ENCODE results near the gene COA7. TPM values are rescaled to one million over a fixed set of nuclear protein-coding genes. Genes with fewer than 3 reads are reported as not detected.

Gene COA7
- total RNA-seq, 1 experiment from 2014 or later, result 14.0 TPM

GRCh38 chr1:52658795-52659194 lies 39.4 kb downstream of the COA7 start:
- DNase-seq (ENCODE audit: low read depth, low spot score), result no peak
- in situ Hi-C loops (cut with HindIII; ENCODE audit: low pct_unique_long_range_greater_than_20kb, low sequenced_read_pairs), result no loop called here

DNA sequence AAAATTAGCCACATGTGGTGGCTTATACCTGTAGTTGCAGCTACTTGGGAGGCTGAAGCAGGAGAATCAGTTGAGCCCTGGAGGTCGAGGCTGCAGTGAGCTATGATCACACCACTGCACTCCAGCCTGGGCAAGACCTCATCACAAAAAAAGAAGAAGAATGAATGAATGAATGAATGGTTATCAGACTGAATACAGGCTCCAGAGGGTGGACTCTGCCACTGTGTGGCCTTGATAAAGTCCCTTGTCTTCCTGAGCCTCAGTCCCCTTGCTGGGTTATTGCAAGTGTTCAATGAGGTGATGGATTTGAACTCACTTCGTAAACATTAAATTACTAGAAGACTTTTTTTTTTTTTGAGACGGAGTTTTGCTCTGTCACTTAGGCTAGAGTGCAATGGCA lies 40.4 kb downstream of the COA7 start:
- no peak for DNase-seq (ENCODE audit: low read depth, low spot score)
- in situ Hi-C loops (cut with HindIII; ENCODE audit: low pct_unique_long_range_greater_than_20kb, low sequenced_read_pairs), result no loop called here

- no peak for DNase-seq (ENCODE audit: low read depth, low spot score)
- in situ Hi-C loops (cut with HindIII; ENCODE audit: low pct_unique_long_range_greater_than_20kb, low sequenced_read_pairs), result no loop called here
These were observed 44.1 kb downstream of the COA7 start for GRCh38 chr1:52654063-52654462.

DNA sequence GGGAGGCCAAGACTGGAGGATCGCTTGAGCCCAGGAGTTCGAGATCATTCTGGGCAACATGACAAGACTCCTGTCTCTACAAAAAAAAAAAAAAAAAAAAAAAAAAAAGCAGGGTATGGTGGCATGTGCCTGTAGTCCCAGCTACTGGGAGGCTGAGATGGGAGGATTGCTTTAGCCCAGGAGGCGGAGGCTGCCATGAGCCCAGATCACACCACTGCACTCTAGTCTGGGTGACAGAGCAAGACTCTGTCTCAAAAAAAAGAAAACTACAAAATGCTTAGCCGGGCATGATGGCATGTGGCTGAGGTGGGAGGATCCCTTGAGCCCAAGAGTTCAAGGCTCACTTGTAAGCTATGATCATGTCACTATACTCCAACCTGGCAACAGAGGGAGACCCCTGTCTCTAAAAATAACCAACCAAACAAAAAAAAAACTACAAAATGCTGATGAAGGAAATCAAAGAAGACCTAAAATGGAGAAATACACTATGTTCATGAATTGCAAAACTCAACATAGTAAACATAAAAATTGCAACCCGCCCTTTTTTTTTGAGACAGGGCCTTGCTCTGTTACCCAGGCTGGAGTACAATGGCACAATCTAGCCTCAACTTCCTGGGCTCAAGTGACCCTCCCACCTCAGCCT lies 44.8 kb downstream of the COA7 start:
- in situ Hi-C loops (cut with HindIII; ENCODE audit: low pct_unique_long_range_greater_than_20kb, low sequenced_read_pairs), result no loop called here
- no peak for DNase-seq (ENCODE audit: low read depth, low spot score)

- in situ Hi-C loops (cut with HindIII; ENCODE audit: low pct_unique_long_range_greater_than_20kb, low sequenced_read_pairs), result no loop called here
- peak; percentile 28 for DNase-seq (ENCODE audit: low read depth, low spot score)
These were observed 46.2 kb downstream of the COA7 start for GRCh38 chr1:52651904-52652303.

GRCh38 chr1:52645261-52645660 lies 52.9 kb downstream of the COA7 start:
- DNase-seq (ENCODE audit: low read depth, low spot score), result no peak
- in situ Hi-C loops (cut with HindIII; ENCODE audit: low pct_unique_long_range_greater_than_20kb, low sequenced_read_pairs), result no loop called here

DNA sequence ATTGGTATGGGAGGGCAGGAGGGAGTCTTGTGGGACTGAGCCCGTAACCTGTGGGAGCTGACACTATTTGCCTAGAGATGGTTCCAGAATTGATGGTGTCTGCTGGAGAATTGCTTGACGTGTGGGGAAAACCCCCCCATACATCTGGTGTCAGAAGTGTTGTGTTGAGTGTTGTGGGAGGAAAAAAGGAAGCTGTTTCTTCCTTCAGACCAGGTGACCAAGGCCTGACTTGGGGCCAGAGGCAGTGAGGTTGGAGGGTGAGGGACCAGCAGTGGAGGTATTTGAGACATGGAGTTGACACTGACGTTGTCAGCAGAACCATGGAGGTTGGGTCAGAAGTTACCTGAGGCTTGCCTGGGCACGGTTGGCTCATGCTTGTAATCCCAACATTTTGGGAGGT lies 56.8 kb downstream of the COA7 start:
- in situ Hi-C loops (cut with HindIII; ENCODE audit: low pct_unique_long_range_greater_than_20kb, low sequenced_read_pairs), result no loop called here
- no peak for DNase-seq (ENCODE audit: low read depth, low spot score)

- DNase-seq (ENCODE audit: low read depth, low spot score), result no peak
- in situ Hi-C loops (cut with HindIII; ENCODE audit: low pct_unique_long_range_greater_than_20kb, low sequenced_read_pairs), result no loop called here
These were observed 57.5 kb downstream of the COA7 start for GRCh38 chr1:52640697-52641096.

GRCh38 chr1:52637946-52638345 lies 60.2 kb downstream of the COA7 start:
- in situ Hi-C loops (cut with HindIII; ENCODE audit: low pct_unique_long_range_greater_than_20kb, low sequenced_read_pairs), result no loop called here
- DNase-seq (ENCODE audit: low read depth, low spot score), result no peak

DNA sequence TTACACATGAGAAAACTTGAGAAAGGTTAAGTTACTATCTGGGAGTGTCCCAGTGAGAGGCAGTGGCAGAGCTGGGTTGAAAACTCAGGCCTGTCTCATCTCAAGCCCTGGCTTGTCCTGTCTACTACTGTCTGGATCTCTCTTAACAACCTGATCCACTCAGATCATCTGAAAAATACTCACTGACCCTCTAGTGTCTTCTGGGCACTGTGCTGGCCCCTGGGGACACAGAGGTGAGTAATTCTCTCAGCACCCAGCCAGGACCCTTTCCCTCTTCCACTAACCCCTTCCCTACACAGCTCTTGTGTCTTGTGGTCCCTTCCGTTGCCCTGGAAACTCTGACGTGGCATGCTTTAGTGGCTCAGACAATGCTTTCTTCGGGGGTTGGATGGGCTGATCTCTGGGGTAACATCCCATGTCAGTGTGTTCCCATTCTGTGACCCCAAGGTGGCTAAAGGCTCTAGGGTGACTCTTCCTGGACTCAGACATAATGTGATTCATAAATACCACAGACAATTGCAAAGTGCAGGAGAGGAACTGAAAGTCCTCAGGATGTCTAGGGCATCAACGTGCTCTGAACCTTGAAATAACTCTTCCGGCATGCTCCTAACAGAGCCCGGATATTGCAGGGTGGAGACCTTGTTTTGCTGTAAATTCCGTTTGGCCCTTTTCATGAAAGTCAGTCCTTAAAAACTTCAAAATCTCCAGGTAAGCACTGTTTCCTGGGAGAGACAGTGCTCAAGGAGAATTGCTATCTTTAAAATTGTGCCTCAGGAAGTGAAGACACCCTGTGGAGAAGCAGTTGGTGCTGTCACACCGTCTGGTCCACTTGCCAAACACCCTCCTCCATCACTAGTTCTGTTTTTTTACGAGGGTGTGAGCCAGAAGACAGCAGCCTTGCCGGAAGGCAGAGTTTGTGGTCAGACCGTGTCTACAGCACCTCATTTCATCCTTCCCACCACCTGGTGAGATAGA lies 61.1 kb downstream of the COA7 start:
- in situ Hi-C loops (cut with HindIII; ENCODE audit: low pct_unique_long_range_greater_than_20kb, low sequenced_read_pairs), result no loop called here
- DNase-seq (ENCODE audit: low read depth, low spot score), result no peak

DNA sequence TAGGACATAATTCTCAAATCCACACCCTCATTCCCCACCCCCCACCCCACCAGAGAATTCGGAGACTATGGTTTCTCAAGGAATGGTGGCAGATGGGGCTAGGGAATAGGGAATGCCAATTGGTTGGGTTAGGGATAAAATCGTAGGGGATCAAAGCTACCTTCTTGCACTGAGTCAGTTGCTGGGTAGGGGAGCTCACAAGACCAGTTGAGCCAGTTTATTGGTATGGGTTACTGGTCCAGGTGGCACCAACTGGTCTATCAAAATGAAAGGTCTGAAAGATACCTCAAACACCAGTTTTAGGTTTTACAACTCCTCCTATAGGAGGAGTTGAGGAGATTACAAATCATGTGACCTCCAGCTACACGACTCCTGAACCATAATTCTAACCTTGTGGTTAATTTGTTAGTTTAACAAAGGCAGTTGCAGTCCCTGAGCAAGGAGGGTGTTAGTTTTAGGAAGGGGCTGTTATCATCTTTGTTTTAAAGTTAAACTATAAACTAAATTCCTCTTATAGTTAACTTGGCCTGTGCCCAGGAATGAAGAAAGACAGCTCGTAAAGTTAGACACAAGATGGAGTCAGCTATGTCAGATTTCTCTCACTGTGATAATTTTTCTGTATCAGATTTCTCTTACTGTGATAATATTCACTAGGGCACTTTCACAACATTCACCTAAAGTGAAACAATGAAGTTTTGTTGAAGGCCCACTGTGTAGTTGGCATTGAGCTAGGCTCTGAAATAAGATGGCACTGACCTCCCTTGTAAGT lies 62.6 kb downstream of the COA7 start:
- DNase-seq (ENCODE audit: low read depth, low spot score), result no peak
- in situ Hi-C loops (cut with HindIII; ENCODE audit: low pct_unique_long_range_greater_than_20kb, low sequenced_read_pairs), result no loop called here

Small RNAs within 50 kb of the gene (small RNA-seq; reads per million reads assigned to genes)
- gene RN7SL62P, result 0 reads per million in 2 experiments

Other genes with a start within 250 kb of the COA7 start
- 19.1 and 20.7 TPM in 2 replicates for gene TUT4, start 145.3 kb downstream of the COA7 start, total RNA-seq (2014; rRNA removed; shearing (Covaris generic))
- gene GPX7, start 96.0 kb downstream of the COA7 start, total RNA-seq (2014; rRNA removed; shearing (Covaris generic)), result not detected in 2 replicates
- not detected in 2 replicates for gene SHISAL2A, start 65.2 kb downstream of the COA7 start, total RNA-seq (2014; rRNA removed; shearing (Covaris generic))
- 25.3 and 26.6 TPM in 2 replicates for gene ZYG11B, start 28.1 kb upstream of the COA7 start, total RNA-seq (2014; rRNA removed; shearing (Covaris generic))
- gene ZYG11A, start 144.4 kb upstream of the COA7 start, total RNA-seq (2014; rRNA removed; shearing (Covaris generic)), result not detected in 2 replicates
- gene ECHDC2, start 223.4 kb upstream of the COA7 start, total RNA-seq (2014; rRNA removed; shearing (Covaris generic)), result 0.24 and 1.9 TPM in 2 replicates
- gene SCP2, start 228.9 kb upstream of the COA7 start, total RNA-seq (2014; rRNA removed; shearing (Covaris generic)), result 83.7 and 98.1 TPM in 2 replicates